ENCODE data around the gene BRWD1. TPM values are rescaled to one million over a fixed set of nuclear protein-coding genes. Genes with fewer than 3 reads are reported as not detected.
A peak's percentile ranks its signal among the peaks of the same experiment; 100 is the strongest.

Gene BRWD1
- 10 to 100 TPM; 38.6 to 43.1 TPM for total RNA-seq

- Histone ChIP-seq H3K4me3 (peak within 1 kb of the TSS; percentile 91), H3K4me1 (peaks cover 3% of the 10 kb centered on the region)
- TF ChIP-seq CTCF (IDR thresholded peaks at IDR 0.05): no peak
Measured at GRCh38 chr21:39313571-39314142, at the start of gene BRWD1. BRWD1 (minus strand) TSS chr21:39313632; CDS start chr21:39313491, 141 bp downstream.

GRCh38 chr21:39362733-39363132 is 49.3 kb upstream of the BRWD1 start:
- intact Hi-C loops (cut with DNase I): no loop called here
- Histone ChIP-seq H3K4me3 (no peak overlapping the region), H3K27ac (no peak overlapping the region), H3K9ac (ENCODE audit: low read depth in 2 of 2, low read length in 2 of 2) (no peak overlapping the region), H3K4me1 (no peaks in the 10 kb centered on the region), H3K9me3 (no peaks in the 10 kb centered on the region), H3K27me3 (no peaks in the 10 kb centered on the region), H3K36me3 (no peaks in the 10 kb centered on the region)
- DNase-seq: no peak
- no peak for TF ChIP-seq CTCF (IDR thresholded peaks at IDR 0.05)

More at GRCh38 chr21:39313571-39314142, at the start of gene BRWD1:
- Histone ChIP-seq H3K27me3 (no peaks in the 10 kb centered on the region), H3K36me3 (no peaks in the 10 kb centered on the region), H3K9me3 (no peaks in the 10 kb centered on the region), H3K9ac (ENCODE audit: low read depth in 2 of 2, low read length in 2 of 2) (peak within 1 kb of the TSS; percentile 86 to 93), H3K27ac (peak within 1 kb of the TSS; percentile 96)
- DNase-seq: peak; percentile 79
- intact Hi-C loops (cut with DNase I): loop anchor here (5.0 kb wide), 3 partner anchors 34 to 134 kb away; partner anchors contain the start of genes HMGN1 and LCA5L

GRCh38 chr21:39359382-39359781 is 46.0 kb upstream of the BRWD1 start:
- H3K27ac ChIP-seq: no peak overlapping the region
- H3K27me3 ChIP-seq: no peaks in the 10 kb centered on the region
- H3K36me3 ChIP-seq: no peaks in the 10 kb centered on the region
- no peak for TF ChIP-seq CTCF (IDR thresholded peaks at IDR 0.05)
- DNase-seq: no peak
- no peaks in the 10 kb centered on the region for H3K4me1 ChIP-seq
- intact Hi-C loops (cut with DNase I): no loop called here
- no peaks in the 10 kb centered on the region for H3K9me3 ChIP-seq
- H3K4me3 ChIP-seq: no peak overlapping the region
- no peak overlapping the region for H3K9ac ChIP-seq (ENCODE audit: low read depth in 2 of 2, low read length in 2 of 2)

- H3K9me3 ChIP-seq: no peaks in the 10 kb centered on the region
- no peak for TF ChIP-seq CTCF (IDR thresholded peaks at IDR 0.05)
- intact Hi-C loops (cut with DNase I): no loop called here
Measured at GRCh38 chr21:39353295-39353694, 39.9 kb upstream of the BRWD1 start.

GRCh38 chr21:39350094-39351005 is 36.9 kb upstream of the BRWD1 start:
- Histone ChIP-seq H3K36me3 (no peaks in the 10 kb centered on the region), H3K27ac (peak overlapping the region; percentile 97), H3K4me1 (peaks cover 5% of the 10 kb centered on the region), H3K4me3 (peak overlapping the region; percentile 56), H3K27me3 (no peaks in the 10 kb centered on the region), H3K9ac (ENCODE audit: low read depth in 2 of 2, low read length in 2 of 2) (peak overlapping the region; percentile 74 to 87), H3K9me3 (no peaks in the 10 kb centered on the region)
- peak; percentile 22 for DNase-seq
- intact Hi-C loops (cut with DNase I): no loop called here
- TF ChIP-seq CTCF (IDR thresholded peaks at IDR 0.05): peak; percentile 13

More at GRCh38 chr21:39353295-39353694, 39.9 kb upstream of the BRWD1 start:
- no peaks in the 10 kb centered on the region for H3K27me3 ChIP-seq
- H3K9ac ChIP-seq (ENCODE audit: low read depth in 2 of 2, low read length in 2 of 2): no peak overlapping the region
- H3K27ac ChIP-seq: no peak overlapping the region
- DNase-seq: no peak
- H3K36me3 ChIP-seq: no peaks in the 10 kb centered on the region
- H3K4me3 ChIP-seq: no peak overlapping the region
- H3K4me1 ChIP-seq: no peaks in the 10 kb centered on the region

Data from colonic mucosa (tissue), 4 donors.